NCI-H1105 (cell line): ENCODE data around the gene CFAP61.
"Not testable (repeated sequence)": the region's sequence is repeated elsewhere in the genome, so short reads cannot be mapped to it uniquely, and the experiment has no call there.

Experiments used
- DNase-seq: peaks from one replicate; lab custom pipeline; 2025; lab: John Stamatoyannopoulos, UW

CFAP61 gene

DNA sequence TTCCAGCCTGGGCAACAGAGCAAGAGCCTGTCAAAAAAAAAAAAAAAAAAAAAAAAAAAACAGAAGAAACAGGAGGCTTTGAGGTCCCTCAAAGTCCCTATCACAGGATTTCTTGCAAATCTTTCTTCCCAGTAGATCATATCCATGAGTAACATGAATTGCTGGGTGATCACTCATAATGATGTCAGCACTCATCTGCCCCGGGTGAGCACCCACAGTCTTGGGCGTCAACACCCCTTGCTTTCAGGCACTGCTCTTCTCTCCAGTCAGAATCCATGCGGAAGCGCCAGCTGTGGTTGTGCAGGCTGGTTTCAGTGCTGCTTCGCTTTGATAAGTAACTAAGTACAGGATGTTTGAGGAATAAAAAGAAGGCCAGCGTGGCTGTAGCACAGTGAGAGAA, 275.4 kb downstream of the CFAP61 start:
- DNase-seq, result no peak

DNA sequence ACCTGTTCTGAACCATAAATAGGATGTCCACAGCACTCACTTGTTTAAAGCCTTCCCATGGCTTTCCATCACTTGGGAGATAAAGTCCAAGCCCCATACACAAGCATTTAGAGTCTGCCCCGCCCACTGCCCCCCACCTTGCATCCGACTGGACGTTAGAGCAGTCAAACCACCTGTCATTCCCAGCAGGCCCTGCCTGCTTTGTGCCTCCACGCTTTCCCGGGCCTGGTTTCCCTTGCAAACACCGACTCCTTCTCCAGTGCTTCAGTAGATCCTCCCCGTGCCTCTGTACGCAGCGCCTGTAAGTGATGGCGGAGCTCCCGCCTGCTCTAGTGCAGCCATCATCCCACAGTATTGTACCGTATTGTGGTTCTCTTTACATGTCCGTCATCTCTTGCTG, 277.2 kb downstream of the CFAP61 start:
- DNase-seq, result no peak

DNA sequence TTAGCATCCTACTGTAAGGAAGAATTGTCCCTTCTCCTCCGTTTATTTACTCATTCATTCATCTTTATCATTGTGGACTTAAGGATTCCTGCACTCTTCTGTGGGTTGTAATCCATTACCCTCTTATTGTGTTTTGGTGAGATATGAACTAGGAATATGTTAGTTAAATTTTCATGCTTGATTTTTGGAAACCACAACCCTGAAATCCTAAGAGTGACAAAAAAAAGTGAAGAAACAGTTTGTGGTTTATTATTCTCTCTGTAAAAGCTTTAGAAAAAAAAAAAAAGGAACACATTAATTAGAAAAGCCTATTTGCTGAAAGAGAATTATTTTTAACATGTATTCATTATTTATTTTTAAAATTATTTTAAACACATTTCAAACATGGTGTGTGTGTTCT, 278.8 kb downstream of the CFAP61 start:
- no peak for DNase-seq

DNA sequence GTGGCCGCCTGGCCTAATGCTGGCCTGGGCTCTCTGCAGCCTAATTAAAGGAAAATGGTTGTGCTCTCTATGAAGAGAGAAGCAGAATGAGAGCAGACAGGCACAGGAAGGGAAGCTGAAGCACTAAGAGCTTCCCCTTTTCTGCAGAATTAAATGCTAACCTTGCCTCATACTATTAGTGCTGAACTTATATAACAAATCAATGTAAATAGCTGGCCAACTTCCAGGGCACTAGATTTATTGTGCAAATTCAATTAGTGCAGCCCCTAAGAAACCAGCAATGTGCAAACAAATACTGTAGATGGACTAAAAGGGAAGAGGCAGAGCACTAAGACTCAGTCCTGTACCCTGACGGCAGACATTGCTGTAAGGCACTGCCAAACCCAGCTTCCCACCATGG, 279.5 kb downstream of the CFAP61 start:
- peak; percentile 18 for DNase-seq

DNA sequence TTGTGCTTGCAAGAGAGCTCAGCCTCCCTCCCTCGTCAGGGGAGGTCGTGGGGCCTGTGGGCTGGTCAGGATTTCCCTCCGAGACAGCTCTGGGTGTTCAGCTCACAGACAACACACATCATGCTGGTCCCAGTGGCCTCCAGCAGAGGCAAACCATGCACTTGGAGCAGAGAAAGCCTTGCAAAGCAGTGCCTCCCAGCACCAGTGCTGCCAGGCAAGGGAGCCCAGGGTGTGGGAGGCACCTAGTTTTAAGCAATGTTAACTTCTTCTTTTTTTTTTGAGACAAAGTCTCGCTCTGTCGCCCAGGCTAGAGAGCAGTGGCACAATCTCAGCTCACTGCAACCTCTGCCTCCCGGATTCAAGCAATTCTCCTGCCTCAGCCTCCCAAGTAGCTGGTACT, 281.5 kb downstream of the CFAP61 start:
- DNase-seq, result no peak

GRCh38 chr20:20334489-20334888, 282.2 kb downstream of the CFAP61 start:
- DNase-seq, result no peak

DNA sequence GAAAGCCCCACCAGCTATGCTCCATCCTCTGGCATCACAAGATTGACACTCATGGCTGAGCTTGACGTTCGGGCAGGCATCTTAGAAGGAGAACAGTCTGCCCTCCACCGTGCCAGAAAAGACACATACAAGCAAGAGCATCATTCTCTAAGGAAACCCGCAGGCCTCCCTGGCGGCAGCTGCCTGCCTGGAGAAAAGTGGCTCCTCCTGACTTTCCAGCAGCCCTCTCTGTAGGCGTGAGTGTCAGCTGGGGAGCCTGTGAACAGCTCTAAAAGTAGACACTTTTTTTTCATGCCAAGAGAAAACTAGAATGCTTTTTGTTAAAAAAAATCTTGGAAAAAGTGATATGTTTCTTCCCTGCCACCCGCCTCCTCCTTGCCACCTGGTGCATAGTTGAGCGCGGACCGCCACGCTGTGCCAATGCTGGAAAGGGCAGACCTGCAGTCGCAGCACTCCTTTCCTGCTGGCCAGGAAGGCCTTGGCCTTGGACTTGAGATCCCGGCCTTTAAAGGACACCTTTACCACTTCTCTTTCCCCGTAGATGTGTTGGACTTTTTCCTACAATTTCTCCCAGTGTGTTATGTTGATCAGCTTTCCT, 285.9 kb downstream of the CFAP61 start:
- DNase-seq, result no peak

- no peak for DNase-seq
Observed at GRCh38 chr20:20340443-20340842, 288.1 kb downstream of the CFAP61 start.

DNA sequence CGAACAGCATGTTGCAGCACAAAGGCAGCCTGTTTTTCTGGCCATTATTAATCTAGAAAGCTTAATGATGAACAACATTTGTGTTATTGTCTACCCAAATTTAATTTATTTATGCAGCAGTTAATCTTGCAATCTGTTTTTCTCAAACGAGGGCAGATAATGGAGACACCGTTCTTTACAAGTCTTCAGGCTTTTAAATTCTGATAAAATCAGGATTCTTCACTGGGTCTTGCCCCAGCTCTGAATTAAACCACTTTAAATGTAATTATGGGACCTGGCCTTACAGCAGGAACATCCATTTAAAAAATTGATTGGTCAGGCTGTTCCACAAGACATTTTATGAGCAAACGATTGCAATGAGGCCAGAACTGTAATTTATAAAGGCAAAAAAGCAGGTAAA, 289.0 kb downstream of the CFAP61 start:
- no peak for DNase-seq

GRCh38 chr20:20342066-20342465, 289.7 kb downstream of the CFAP61 start:
- DNase-seq, result no peak

- no peak for DNase-seq
Observed at GRCh38 chr20:20343932-20344331, 291.6 kb downstream of the CFAP61 start.

DNA sequence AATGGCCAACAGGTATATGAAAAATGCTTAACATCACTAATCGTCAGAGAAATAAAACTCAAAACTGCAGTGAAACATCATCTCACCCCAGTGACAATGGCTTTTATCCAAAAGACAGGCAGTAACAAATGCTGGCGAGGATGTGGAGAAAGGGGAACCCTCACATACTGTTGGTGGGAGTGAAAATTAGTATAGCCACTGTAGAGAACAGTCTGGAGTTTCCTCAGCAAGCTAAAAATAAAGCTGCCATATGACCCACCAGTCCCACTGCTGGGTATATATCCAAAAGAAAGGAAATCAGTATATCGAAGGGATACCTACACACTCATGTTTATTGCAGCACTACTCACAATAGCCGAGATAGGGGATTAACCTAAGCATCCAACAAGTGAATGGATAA, 292.1 kb downstream of the CFAP61 start:
- DNase-seq, result no peak

- DNase-seq, result no peak
Observed at GRCh38 chr20:20353576-20353975, 301.2 kb downstream of the CFAP61 start.

DNA sequence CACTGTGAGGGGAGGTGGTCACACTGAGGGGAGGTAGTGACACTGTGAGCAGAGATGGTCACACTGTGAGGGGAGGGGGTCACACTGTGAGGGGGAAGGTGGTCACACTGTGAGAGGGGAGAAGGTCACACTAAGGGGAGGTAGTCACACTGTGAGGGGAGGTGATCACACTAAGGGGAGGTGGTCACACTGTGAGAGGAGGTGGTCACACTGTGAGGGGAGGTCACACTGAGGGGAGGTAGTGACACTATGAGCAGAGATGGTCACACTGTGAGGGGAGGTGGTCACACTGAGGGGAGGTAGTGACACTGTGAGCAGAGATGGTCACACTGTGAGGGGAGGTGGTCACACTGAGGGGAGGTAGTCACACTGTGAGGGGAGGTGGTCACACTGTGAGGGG, 303.2 kb downstream of the CFAP61 start:
- DNase-seq, result not testable (repeated sequence)

GRCh38 chr20:20358801-20359200, 306.5 kb downstream of the CFAP61 start:
- peak; percentile 92 for DNase-seq

- no peak for DNase-seq
Observed at GRCh38 chr20:20359628-20360027, 307.3 kb downstream of the CFAP61 start.

GRCh38 chr20:20360464-20360863, 308.1 kb downstream of the CFAP61 start:
- DNase-seq, result peak; percentile 82

DNA sequence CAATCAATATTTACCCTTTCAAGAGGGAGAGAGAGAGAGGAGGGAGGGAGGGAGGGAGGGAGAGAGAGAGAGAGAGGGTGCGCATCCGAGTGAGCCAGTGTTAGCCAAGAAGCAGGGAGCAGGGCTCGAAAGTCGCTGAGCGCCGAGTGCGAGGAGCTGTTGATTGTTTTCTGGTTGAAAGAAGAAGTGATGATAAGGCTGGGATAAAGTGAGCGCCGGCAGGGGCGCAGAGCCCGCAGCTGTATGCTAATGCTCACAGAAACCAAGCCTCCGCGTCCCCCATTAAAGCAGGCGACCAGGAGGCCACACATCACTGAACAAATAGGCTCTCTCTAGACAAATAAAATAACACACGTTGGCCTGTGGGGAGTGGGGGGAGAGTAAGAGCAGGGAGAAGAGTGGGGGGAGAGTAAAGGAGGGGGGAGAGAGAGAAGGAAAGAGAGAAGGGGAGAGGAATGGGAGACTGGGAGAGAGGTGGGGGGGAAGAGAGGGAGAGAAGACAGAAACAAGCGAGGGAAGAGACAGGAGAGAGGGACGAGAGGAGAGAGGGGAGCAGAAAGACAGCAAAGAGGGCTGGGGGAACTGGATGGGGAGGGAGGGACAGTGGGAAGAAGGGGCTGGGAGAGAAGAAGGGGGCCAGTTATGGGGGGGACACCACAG, 310.6 kb downstream of the CFAP61 start:
- peak; percentile 100 for DNase-seq

GRCh38 chr20:20363434-20363798, 311.1 kb downstream of the CFAP61 start:
- peak; percentile 85 for DNase-seq

GRCh38 chr20:20363799-20364592, 311.7 kb downstream of the CFAP61 start:
- peak; percentile 98 for DNase-seq

GRCh38 chr20:20364593-20365479, 312.5 kb downstream of the CFAP61 start:
- DNase-seq, result peak; percentile 79

- DNase-seq, result no peak
Observed at GRCh38 chr20:20365480-20366161, 313.3 kb downstream of the CFAP61 start.
